H9 (cell line): Measurements from ENCODE around the gene DGUOK. TPM values are rescaled to one million over a fixed set of nuclear protein-coding genes. Genes with fewer than 3 reads are reported as not detected.

ENCODE experiments used
- DNase-seq: peaks from one replicate; pipeline ENCODE4 v3.0.0-alpha.2; 2017
- H2AFZ ChIP-seq: one replicate; pipeline ENCODE4 v1.6.1; 2013; ENCODE audit warnings: mild to moderate bottlenecking, low read length, control low read depth, moderate library complexity
- H2AK5ac ChIP-seq: 2 replicates; pipeline ENCODE4 v1.6.1; 2013; ENCODE audit warnings: low read length, control low read depth, mixed read lengths; ENCODE audit not compliant: insufficient read length
- H2BK120ac ChIP-seq: one replicate; pipeline ENCODE4 v1.6.1; 2013; ENCODE audit warnings: low read depth, mild to moderate bottlenecking, low read length, control low read depth, inconsistent platforms; ENCODE audit not compliant: poor library complexity, severe bottlenecking
- H2BK12ac ChIP-seq: 2 replicates; pipeline ENCODE4 v1.6.1; 2013; ENCODE audit warnings: low read length, control low read depth, mixed read lengths, low read depth; ENCODE audit not compliant: insufficient read length
- H2BK15ac ChIP-seq: 2 replicates; pipeline ENCODE4 v1.6.1; 2013; ENCODE audit warnings: low read depth, low read length, control low read depth
- H2BK20ac ChIP-seq: one replicate; pipeline ENCODE4 v1.6.1; 2013; ENCODE audit warnings: low read depth, mild to moderate bottlenecking, low read length, control low read depth, inconsistent platforms; ENCODE audit not compliant: poor library complexity, severe bottlenecking
- H2BK5ac ChIP-seq: 2 replicates; pipeline ENCODE4 v1.6.1; 2013; ENCODE audit warnings: low read length, control low read depth, mixed read lengths; ENCODE audit not compliant: insufficient read length
- H3K14ac ChIP-seq: 2 replicates; pipeline ENCODE4 v1.6.1; 2013; ENCODE audit warnings: low read length, control low read depth; ENCODE audit not compliant: insufficient read depth
- H3K18ac ChIP-seq: 2 replicates; pipeline ENCODE4 v1.6.1; 2013; ENCODE audit warnings: low read depth, mild to moderate bottlenecking, mixed read lengths, low read length, control low read depth; ENCODE audit not compliant: insufficient read length
- H3K23ac ChIP-seq: 2 replicates; pipeline ENCODE4 v1.6.1; 2013; ENCODE audit warnings: low read length, control low read depth, mixed read lengths, low read depth; ENCODE audit not compliant: insufficient read length
- H3K23me2 ChIP-seq: 2 replicates; pipeline ENCODE4 v1.6.1; 2013; ENCODE audit warnings: low read depth, mild to moderate bottlenecking, mixed read lengths, low read length, control low read depth; ENCODE audit not compliant: insufficient read length, poor library complexity, severe bottlenecking
- H3K27ac ChIP-seq: 2 replicates; pipeline ENCODE4 v1.5.1; 2013; ENCODE audit warnings: low read length, control low read depth, mixed read lengths, low read depth; ENCODE audit not compliant: insufficient read length
- H3K27me3 ChIP-seq: 2 replicates; pipeline ENCODE4 v1.6.1; 2013; ENCODE audit warnings: low read length, control low read depth, inconsistent platforms; ENCODE audit not compliant: insufficient read depth
- H3K4ac ChIP-seq: 2 replicates; pipeline ENCODE4 v1.6.1; 2013; ENCODE audit warnings: low read depth, mild to moderate bottlenecking, control low read depth, inconsistent platforms, low read length, moderate library complexity
- H3K4me1 ChIP-seq: 2 replicates; pipeline ENCODE4 v1.6.1; 2013; ENCODE audit warnings: low read length, control low read depth, inconsistent platforms; ENCODE audit not compliant: insufficient read depth
- H3K4me2 ChIP-seq: 2 replicates; pipeline ENCODE4 v1.6.1; 2013; ENCODE audit warnings: low read length, control low read depth, mixed read lengths; ENCODE audit not compliant: insufficient read length, insufficient read depth
- H3K56ac ChIP-seq: 2 replicates; pipeline ENCODE4 v1.6.1; 2013; ENCODE audit warnings: low read depth, mild to moderate bottlenecking, mixed read lengths, low read length, control low read depth; ENCODE audit not compliant: insufficient read length
- H3K79me1 ChIP-seq: 2 replicates; pipeline ENCODE4 v1.6.1; 2013; ENCODE audit warnings: low read depth, mild to moderate bottlenecking, moderate library complexity, low read length, control low read depth, inconsistent platforms; ENCODE audit not compliant: insufficient read depth, poor library complexity, severe bottlenecking
- H3K79me2 ChIP-seq: 2 replicates; pipeline ENCODE4 v1.6.1; 2013; ENCODE audit warnings: low read length, control low read depth, inconsistent platforms; ENCODE audit not compliant: insufficient read depth
- H3K9ac ChIP-seq: 2 replicates; pipeline ENCODE4 v1.6.1; 2013; ENCODE audit warnings: low read length, control low read depth, mixed read lengths; ENCODE audit not compliant: insufficient read length; ENCODE audit errors: extremely low read depth
- H3K9me3 ChIP-seq: one replicate; pipeline ENCODE4 v1.6.1; 2013; ENCODE audit warnings: low read depth, low read length, inconsistent platforms; ENCODE audit not compliant: control insufficient read depth
- H3T11ph ChIP-seq: one replicate; pipeline ENCODE4 v1.6.1; 2013; ENCODE audit warnings: mild to moderate bottlenecking, low read length, control low read depth, inconsistent platforms
- H4K20me1 ChIP-seq: one replicate; pipeline ENCODE4 v1.6.1; 2013; ENCODE audit not compliant: control insufficient read depth, insufficient read length, insufficient read depth
- H4K5ac ChIP-seq: 2 replicates; pipeline ENCODE4 v1.6.1; 2013; ENCODE audit warnings: low read depth, mild to moderate bottlenecking, mixed read lengths, low read length, control low read depth; ENCODE audit not compliant: insufficient read length
- H4K8ac ChIP-seq: replicated peaks from 2 replicates; pipeline ENCODE4 v1.6.1; 2013; ENCODE audit warnings: low read length, control low read depth, mixed read lengths, low read depth; ENCODE audit not compliant: insufficient read length
- H4K91ac ChIP-seq: 2 replicates; pipeline ENCODE4 v1.6.1; 2013; ENCODE audit warnings: low read depth, mild to moderate bottlenecking, moderate library complexity, mixed read lengths, low read length, control low read depth; ENCODE audit not compliant: insufficient read length
- H3K27ac Mint-ChIP-seq, 3 experiments: 2 replicates in 2 of 3; 3 replicates in 1 of 3; pipeline ENCODE4 v1.8.0; 2020 to 2021; ENCODE audit warnings: mixed read lengths in 3 of 3, mild to moderate bottlenecking in 1 of 3, moderate library complexity in 1 of 3
- H3K27me3 Mint-ChIP-seq: 2 replicates; pipeline ENCODE4 v1.8.0; 2021; ENCODE audit warnings: low read depth, mild to moderate bottlenecking, moderate library complexity, mixed read lengths
- H3K36me3 Mint-ChIP-seq, 3 experiments: 2 replicates in 2 of 3; 3 replicates in 1 of 3; pipeline ENCODE4 v1.8.0; 2020 to 2021; ENCODE audit warnings: low read depth in 3 of 3, mixed read lengths in 3 of 3; ENCODE audit not compliant: insufficient read depth in 1 of 3
- H3K4me1 Mint-ChIP-seq, 2 experiments: 2 replicates each; pipeline ENCODE4 v1.8.0; 2020; ENCODE audit warnings: mixed read lengths in 2 of 2
- H3K4me3 Mint-ChIP-seq, 2 experiments: 2 replicates in 1 of 2; 3 replicates in 1 of 2; pipeline ENCODE4 v1.8.0; 2020 to 2021; ENCODE audit warnings: mild to moderate bottlenecking in 2 of 2, mixed read lengths in 2 of 2, moderate library complexity in 1 of 2
- H3K9me3 Mint-ChIP-seq, 2 experiments: 2 replicates in 1 of 2; 3 replicates in 1 of 2; pipeline ENCODE4 v1.8.0; 2020; ENCODE audit warnings: mild to moderate bottlenecking in 2 of 2, mixed read lengths in 2 of 2, moderate library complexity in 1 of 2
- CTCF ChIP-seq: fragments of 200-600 bp; sonication (generic); conservative IDR thresholded peaks from 3 replicates; pipeline ENCODE4 v1.8.0; 2021; ENCODE audit warnings: antibody characterized with exemption, mild to moderate bottlenecking
- WGBS: extraction: QIAGEN DNeasy Blood & Tissue Kit; methylation state at CpG from one replicate; pipeline ENCODE4 v1.1.7; 2013; ENCODE audit warnings: missing lambda C conversion rate, low lambda C conversion rate, mixed read lengths; ENCODE audit not compliant: insufficient read length; ENCODE audit errors: extremely low coverage; 5-methylcytosine and 5-hydroxymethylcytosine counted together
- total RNA-seq: library from RNA; stranded (reverse); gene quantifications from 2 replicates; pipeline ENCODE4 v1.2.1, GENCODE V29; 2021

Gene DGUOK
- total RNA-seq, 1 experiment from 2014 or later = 98.5 TPM

- Histone ChIP-seq H4K5ac (no peak overlapping the region), H3K56ac (no peak overlapping the region), H3K23ac (no peak overlapping the region), H2BK12ac (no peak overlapping the region), H2BK120ac (no peak overlapping the region), H2AFZ (no peak overlapping the region), H3K9me3 (no peaks in the 10 kb centered on the region), H3K4me2 (no peak overlapping the region), H3K14ac (no peak overlapping the region), H3K18ac (no peak overlapping the region), H2AK5ac (no peak overlapping the region), H3K79me1 (no peaks in the 10 kb centered on the region), H3K4me1 (no peaks in the 10 kb centered on the region), H3K23me2 (peaks cover 5% of the 10 kb centered on the region), H4K8ac (no peak overlapping the region), H3K79me2 (peaks cover 7% of the 10 kb centered on the region; the same call in 1 of the 2 replicates), H3K9ac (no peak overlapping the region), H4K91ac (no peak overlapping the region), H3K27ac (no peak overlapping the region), H2BK5ac (no peak overlapping the region), H2BK20ac (no peak overlapping the region), H3T11ph (no peak overlapping the region), H2BK15ac (no peak overlapping the region), H4K20me1 (no peaks in the 10 kb centered on the region), H3K27me3 (no peaks in the 10 kb centered on the region), H3K4ac (no peak overlapping the region)
- Mint-ChIP-seq H3K9me3 (no peaks in the 10 kb centered on the region), H3K4me3 (no peak overlapping the region), H3K27me3 (peaks cover 14% of the 10 kb centered on the region), H3K27ac (no peak overlapping the region; a peak in 1 of 7 replicates), H3K4me1 (peaks cover 14 to 17% of the 10 kb centered on the region in 2 experiments), H3K36me3 (no peaks in the 10 kb centered on the region)
- TF ChIP-seq CTCF = no peak
- DNase-seq = no peak
- no CpG with 5 or more reads among the region's 5 CpGs for WGBS
Measured at GRCh38 chr2:73922681-73923080, 4.0 kb upstream of the DGUOK start.
